Cortex of kidney (tissue), 1 donor: Measurements from ENCODE around the gene PAK1IP1.
"Not testable (repeated sequence)": the region's sequence is repeated elsewhere in the genome, so short reads cannot be mapped to it uniquely, and the experiment has no call there.

Experiments used
- DNase-seq: peaks from one replicate; lab custom pipeline; 2025; lab: John Stamatoyannopoulos, UW

PAK1IP1 gene

GRCh38 chr6:10743515-10743914 lies 48.7 kb downstream of the PAK1IP1 start:
- DNase-seq = no peak

DNA sequence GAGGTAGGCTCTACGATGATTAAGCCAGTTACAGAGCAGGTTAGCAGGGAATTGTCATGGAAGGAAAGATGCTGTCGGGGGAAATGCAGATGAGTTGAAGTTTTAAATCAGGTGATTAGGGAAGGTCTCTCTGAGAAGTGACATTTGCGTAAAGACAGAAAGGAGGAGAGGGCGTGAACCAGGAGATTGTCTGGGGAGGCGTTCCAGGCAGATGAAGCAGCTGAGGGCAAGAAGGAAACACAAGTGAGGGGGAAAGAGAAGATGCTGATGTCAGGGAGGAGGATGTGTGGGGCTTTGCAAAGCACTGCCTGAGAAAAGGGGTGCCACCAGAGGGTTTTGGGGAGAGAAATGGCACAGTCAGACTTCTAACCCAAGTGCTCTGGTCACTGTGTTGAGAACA lies 50.3 kb downstream of the PAK1IP1 start:
- no peak for DNase-seq

GRCh38 chr6:10746915-10747250 lies 52.1 kb downstream of the PAK1IP1 start:
- no peak for DNase-seq

DNA sequence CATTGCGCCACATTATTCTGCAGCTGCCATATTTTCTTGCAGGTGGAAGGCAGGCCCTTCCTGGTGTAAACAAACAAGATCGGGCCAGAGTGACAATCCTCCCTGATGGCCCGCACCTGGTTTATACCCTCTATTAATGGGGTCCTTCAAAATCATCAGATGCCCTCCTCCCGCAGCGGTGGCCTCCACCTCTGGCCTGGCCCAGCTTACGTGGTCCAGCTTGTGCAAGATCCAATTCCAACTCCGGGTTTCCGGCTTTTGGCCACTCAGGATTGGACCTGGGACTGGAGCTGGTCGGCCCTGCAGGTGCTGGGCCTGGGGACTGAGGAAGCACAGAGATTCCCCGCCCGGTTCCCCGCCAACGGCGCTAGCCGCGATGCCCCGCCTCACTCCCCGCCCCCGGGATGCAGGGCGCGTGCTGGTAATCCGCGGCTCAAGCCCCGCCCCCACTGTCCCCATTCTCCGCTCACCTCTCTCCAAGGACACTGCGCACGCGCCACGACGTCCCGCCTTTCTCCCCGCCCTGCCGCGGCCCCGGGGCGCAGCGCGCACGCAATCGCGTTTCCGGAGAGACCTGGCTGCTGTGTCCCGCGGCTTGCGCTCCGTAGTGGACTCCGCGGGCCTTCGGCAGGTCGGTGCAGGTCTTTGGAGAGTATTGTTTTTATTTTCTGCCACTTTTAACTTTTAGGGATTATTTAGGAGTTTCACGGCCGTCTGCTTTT lies 52.6 kb downstream of the PAK1IP1 start, which contains the start of gene TMEM14B:
Gene TMEM14B, plus strand, starts transcription at position 555 of the 722 bp plus-strand sequence. CDS start 1,441 bp downstream, outside the sequence.
- peak; percentile 87 for DNase-seq

DNA sequence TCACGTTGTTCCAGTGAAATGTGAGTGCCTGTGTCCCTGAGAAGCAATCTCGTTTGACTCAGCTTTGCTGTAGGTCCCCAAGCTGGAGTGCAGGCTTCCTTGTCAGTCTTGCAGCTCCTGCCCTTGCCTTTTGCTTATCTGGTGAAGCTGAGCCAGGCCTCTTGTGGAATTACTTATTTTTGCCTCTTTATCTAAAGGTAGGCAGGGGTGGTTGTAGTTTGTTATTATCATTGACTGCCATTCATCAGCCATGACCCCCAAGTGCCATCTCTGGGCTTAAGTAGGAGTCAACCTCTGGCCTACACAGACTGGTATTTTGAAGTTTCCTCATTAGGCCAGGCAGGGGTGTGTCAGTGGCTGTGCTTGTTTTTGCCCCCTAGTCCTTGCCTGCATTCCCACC lies 55.0 kb downstream of the PAK1IP1 start:
- no peak for DNase-seq

DNA sequence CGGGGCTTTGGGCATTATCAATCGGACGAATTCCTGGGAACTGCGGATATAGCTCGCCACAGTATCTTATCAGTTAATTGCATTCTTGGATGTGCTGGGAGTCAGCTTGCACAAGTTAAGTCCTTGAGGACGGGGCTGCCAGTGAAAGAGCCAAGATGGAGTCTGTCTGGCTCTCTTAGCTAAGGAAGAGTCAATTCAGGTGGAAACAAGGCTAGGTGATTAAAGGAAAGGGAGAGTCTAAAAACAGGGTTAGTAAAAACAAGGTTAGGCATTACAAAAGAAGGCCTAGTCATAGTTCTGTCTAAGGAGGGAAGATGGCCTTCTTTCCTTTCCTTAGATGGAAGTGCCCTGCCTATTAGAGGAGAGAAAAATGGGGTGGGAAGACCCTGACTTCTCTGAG lies 55.8 kb downstream of the PAK1IP1 start:
- DNase-seq = not testable (repeated sequence)

DNA sequence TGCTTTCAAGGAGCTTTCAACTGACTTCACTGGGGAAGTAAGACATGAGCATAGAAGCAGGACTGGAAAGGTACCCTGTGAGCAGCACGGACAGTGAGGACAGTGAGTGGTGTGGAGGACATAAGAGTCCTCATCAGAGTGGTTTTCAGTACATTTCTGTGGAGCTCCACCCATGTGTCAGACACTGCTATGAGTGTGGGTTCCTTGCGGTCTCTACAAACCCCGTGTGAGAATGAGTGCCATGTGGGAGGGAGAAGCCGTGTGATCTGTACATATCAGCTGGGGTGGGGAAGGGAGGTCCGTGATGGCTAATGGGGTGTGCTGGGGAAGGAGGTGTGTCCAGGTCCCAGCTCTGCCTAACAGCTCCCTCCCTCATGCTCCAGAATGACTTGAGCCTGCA lies 57.0 kb downstream of the PAK1IP1 start:
- not testable (repeated sequence) for DNase-seq

GRCh38 chr6:10756085-10756484 lies 61.3 kb downstream of the PAK1IP1 start:
- DNase-seq = no peak
